Progenitor cell of endocrine pancreas (in vitro differentiated cells): ENCODE results near the gene NBEA. TPM values are rescaled to one million over a fixed set of nuclear protein-coding genes. Genes with fewer than 3 reads are reported as not detected.

Experiments used
- DNase-seq: peaks from one replicate; pipeline ENCODE4 v3.0.0; 2021; ENCODE audit warnings: low spot score; ENCODE audit not compliant: unreplicated experiment
- H3K27ac Mint-ChIP-seq: 2 replicates; pipeline ENCODE4 v1.8.0; 2021; ENCODE audit warnings: mild to moderate bottlenecking, moderate library complexity, mixed read lengths
- H3K27me3 Mint-ChIP-seq: 2 replicates; pipeline ENCODE4 v1.8.0; 2021; ENCODE audit warnings: mixed read lengths
- H3K36me3 Mint-ChIP-seq: 2 replicates; pipeline ENCODE4 v1.8.0; 2022; ENCODE audit warnings: mixed read lengths; ENCODE audit not compliant: insufficient read depth
- H3K4me1 Mint-ChIP-seq: 2 replicates; pipeline ENCODE4 v1.8.0; 2021; ENCODE audit warnings: low read depth, mixed read lengths
- H3K4me3 Mint-ChIP-seq: 2 replicates; pipeline ENCODE4 v1.8.0; 2021; ENCODE audit warnings: low read depth, mild to moderate bottlenecking, moderate library complexity, mixed read lengths
- H3K9me3 Mint-ChIP-seq: 2 replicates; pipeline ENCODE4 v1.8.0; 2021; ENCODE audit warnings: low read depth, mixed read lengths
- total RNA-seq: library from RNA; stranded (reverse); gene quantifications from 2 replicates; pipeline ENCODE4 v1.2.1, GENCODE V29; 2021
- TF ChIP-seq, protein P1 (sequence below): fragments of 200-600 bp; sonication (generic); IDR thresholded peaks from one replicate; pipeline ENCODE4 v1.5.0; 2021; ENCODE audit warnings: antibody characterized with exemption, mild to moderate bottlenecking; ENCODE audit not compliant: unreplicated experiment

NBEA gene
- total RNA-seq, 1 donor from 2014 or later: 21.7 TPM

DNA sequence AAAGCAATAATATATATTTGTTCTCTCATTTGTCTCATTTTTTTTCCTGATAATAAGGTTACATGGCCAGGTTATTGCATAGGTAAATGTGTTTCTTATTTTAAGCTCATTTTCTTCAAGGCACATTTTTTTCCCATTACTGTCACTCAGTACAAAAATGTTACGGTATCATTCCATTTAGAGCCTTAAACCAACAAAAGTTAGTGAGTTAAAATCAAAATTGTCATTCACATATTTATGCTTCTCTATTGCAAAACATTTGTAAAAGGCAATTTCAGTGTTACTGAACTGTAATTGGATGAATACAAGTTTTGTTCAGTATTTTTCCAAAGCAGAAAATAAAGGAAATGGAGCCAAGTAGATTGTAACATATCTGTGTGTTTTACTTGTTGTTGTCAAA, 652.0 kb downstream of the NBEA start:
- TF ChIP-seq, protein P1, sequence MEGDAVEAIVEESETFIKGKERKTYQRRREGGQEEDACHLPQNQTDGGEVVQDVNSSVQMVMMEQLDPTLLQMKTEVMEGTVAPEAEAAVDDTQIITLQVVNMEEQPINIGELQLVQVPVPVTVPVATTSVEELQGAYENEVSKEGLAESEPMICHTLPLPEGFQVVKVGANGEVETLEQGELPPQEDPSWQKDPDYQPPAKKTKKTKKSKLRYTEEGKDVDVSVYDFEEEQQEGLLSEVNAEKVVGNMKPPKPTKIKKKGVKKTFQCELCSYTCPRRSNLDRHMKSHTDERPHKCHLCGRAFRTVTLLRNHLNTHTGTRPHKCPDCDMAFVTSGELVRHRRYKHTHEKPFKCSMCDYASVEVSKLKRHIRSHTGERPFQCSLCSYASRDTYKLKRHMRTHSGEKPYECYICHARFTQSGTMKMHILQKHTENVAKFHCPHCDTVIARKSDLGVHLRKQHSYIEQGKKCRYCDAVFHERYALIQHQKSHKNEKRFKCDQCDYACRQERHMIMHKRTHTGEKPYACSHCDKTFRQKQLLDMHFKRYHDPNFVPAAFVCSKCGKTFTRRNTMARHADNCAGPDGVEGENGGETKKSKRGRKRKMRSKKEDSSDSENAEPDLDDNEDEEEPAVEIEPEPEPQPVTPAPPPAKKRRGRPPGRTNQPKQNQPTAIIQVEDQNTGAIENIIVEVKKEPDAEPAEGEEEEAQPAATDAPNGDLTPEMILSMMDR: no peak

DNA sequence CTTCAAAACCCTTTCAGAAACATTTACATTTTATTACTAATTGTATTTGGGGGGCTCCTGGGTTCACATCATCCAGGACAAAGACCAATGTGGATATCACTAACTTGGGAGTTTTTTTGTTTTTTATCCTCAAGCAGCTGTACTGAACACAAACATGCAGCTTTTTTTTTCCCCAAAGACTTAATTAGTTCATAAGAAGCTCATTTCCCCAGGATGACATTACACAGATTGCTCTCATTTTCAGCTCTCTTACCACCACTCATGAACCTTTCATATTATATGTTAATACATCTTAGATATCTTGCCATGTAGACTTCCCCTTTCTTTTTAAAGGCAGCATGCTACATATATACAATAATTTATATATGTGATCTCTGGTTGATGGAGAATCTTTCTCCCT, 653.1 kb downstream of the NBEA start:
- Mint-ChIP-seq H3K27ac (no peak overlapping the region), H3K4me3 (no peak overlapping the region), H3K36me3 (no peaks in the 10 kb centered on the region), H3K9me3 (no peaks in the 10 kb centered on the region), H3K27me3 (no peaks in the 10 kb centered on the region), H3K4me1 (peaks cover 1% of the 10 kb centered on the region)
- DNase-seq: no peak
- TF ChIP-seq, protein P1: no peak

More for the DNA sequence above, 652.0 kb downstream of the NBEA start:
- Mint-ChIP-seq H3K36me3 (peaks cover 1% of the 10 kb centered on the region), H3K27ac (no peak overlapping the region), H3K4me3 (no peak overlapping the region), H3K27me3 (no peaks in the 10 kb centered on the region), H3K9me3 (no peaks in the 10 kb centered on the region), H3K4me1 (peaks cover 1% of the 10 kb centered on the region)
- no peak for DNase-seq

DNA sequence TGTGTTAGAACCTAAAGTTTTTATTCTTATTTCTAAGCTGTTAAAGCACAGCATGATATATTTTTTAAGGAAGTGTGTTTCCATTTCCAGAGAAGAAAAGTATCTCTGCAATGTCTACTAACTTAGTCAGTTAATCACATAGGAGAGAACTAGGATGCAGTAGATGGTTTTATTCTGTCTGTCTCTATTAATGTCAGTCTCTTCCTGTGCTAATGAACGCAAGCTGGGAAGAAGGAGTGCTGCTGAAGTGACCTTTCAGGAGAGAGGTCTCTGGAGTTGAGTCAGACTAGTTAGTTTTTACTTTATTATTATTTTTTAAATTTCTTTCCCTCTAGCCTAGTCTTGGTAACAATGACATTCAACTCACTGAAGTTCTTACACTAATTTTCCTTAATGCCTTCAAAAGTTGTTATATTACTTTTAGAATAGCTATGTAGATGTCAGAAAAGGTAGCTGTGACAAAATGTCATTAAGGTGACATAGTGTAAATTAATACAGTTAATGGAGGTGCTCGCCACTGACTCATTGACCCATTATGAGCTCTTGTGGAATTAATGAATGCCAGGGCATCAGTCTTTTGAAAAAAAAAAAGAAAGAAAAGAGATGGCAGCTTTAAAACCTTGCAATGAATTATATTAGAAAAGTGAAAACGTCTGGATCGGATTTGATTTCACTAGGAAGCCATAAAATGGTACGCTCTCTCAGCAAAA, 654.4 kb downstream of the NBEA start:
- DNase-seq: no peak
- H3K27me3 Mint-ChIP-seq: no peaks in the 10 kb centered on the region
- no peak overlapping the region for H3K27ac Mint-ChIP-seq
- no peak overlapping the region for H3K4me3 Mint-ChIP-seq
- no peaks in the 10 kb centered on the region for H3K36me3 Mint-ChIP-seq
- no peaks in the 10 kb centered on the region for H3K9me3 Mint-ChIP-seq
- TF ChIP-seq, protein P1: no peak
- no peaks in the 10 kb centered on the region for H3K4me1 Mint-ChIP-seq

DNA sequence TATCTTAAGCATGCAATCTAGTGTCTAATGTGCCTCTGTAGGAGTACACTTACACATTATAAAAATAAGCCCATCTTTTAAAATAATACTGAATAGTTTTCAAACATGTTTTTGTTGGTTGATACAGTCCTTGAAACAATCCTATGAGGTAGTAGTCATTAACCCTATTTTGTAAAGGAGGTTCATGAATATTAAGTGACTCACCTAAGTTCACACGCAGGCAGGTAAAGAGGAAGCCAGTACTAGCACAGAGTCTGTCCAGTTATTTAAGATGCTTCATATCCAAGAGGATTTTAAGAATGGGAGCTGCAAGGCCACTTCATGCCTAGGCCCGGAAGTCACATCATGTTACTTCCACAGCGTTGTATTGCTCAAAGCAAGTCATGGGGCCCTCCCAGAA, 655.4 kb downstream of the NBEA start:
- Mint-ChIP-seq H3K9me3 (no peaks in the 10 kb centered on the region), H3K36me3 (no peaks in the 10 kb centered on the region), H3K4me3 (no peak overlapping the region), H3K27ac (no peak overlapping the region), H3K4me1 (no peaks in the 10 kb centered on the region), H3K27me3 (no peaks in the 10 kb centered on the region)
- DNase-seq: no peak
- TF ChIP-seq, protein P1: no peak

DNA sequence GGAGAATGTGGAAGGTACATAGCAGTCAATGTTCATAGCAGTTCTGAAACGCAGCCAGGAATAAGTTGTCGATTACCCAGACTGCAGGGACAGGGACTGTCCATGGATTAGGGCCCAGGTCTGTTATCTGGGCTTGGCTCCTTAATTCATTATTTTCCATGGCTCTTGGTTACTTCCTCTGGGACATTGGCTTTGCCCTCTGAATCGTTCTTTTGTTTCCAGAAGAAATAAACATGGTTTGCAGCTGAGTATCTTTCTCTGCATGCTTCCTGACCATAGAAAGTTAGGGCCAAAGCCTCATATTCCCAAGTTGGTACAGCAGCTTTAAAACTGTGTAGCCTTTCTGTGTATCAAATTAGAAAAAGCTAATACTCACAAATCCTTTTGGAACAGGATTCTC, 656.2 kb downstream of the NBEA start:
- Mint-ChIP-seq H3K4me3 (no peak overlapping the region), H3K36me3 (no peaks in the 10 kb centered on the region), H3K4me1 (no peaks in the 10 kb centered on the region), H3K27me3 (no peaks in the 10 kb centered on the region), H3K27ac (no peak overlapping the region), H3K9me3 (no peaks in the 10 kb centered on the region)
- TF ChIP-seq, protein P1: no peak
- DNase-seq: no peak
